Sciatic nerve (tissue), 2 donors: ENCODE results near the gene ADAM33. TPM values are rescaled to one million over a fixed set of nuclear protein-coding genes. Genes with fewer than 3 reads are reported as not detected.

Experiments
- ATAC-seq: fragments of 200-7000 bp; cut with Tn5 transposase; one replicate; pipeline ENCODE4 v1.9.1; 2020; ENCODE audit warnings: mild to moderate bottlenecking, moderate library complexity
- DNase-seq: peaks from one replicate; pipeline ENCODE4 v3.0.0-alpha.2; 2020; ENCODE audit warnings: low spot score
- intact Hi-C: fragments of 100-400 bp; cut with DNase I; formaldehyde crosslinking; loops from one replicate; pipeline ENCODE4 v1.14.2; 2022
- total RNA-seq: library from RNA; stranded (reverse); fragmentation: NEBNext Ultra II Directional; extraction: Animal tissue kit (Norgen Biotek cat#: 25700); gene quantifications from one replicate; pipeline ENCODE4 v1.2.1, GENCODE V29; 2021
- donor health status: DM: no; HTN: no; CAD: no.
- donor health status: DM: no; HTN: no; CAD: no.

The ADAM33 gene
- total RNA-seq, 1 donor from 2014 or later: 117 TPM

DNA sequence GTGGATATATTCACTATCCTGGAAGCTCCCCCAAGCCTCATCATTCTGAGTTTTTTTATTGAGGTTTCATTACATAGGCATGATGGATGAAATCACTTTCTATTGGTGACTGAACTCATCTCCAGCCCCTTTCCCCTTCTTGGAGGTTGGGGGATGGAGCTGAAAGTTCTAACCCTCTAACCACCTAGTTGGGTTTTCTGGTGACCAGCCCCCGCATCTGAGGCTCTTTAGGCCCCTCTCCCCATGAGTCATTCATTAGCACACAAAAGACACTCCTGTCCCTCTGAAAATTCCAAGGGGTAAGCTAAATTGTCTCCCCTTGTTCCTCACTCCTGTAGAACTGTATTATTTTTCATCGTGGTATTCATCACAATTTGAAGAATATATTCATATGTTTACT lies 51.9 kb downstream of the ADAM33 start:
- DNase-seq (no peak), ATAC-seq (no peak)
- intact Hi-C loops: no loop called here

DNA sequence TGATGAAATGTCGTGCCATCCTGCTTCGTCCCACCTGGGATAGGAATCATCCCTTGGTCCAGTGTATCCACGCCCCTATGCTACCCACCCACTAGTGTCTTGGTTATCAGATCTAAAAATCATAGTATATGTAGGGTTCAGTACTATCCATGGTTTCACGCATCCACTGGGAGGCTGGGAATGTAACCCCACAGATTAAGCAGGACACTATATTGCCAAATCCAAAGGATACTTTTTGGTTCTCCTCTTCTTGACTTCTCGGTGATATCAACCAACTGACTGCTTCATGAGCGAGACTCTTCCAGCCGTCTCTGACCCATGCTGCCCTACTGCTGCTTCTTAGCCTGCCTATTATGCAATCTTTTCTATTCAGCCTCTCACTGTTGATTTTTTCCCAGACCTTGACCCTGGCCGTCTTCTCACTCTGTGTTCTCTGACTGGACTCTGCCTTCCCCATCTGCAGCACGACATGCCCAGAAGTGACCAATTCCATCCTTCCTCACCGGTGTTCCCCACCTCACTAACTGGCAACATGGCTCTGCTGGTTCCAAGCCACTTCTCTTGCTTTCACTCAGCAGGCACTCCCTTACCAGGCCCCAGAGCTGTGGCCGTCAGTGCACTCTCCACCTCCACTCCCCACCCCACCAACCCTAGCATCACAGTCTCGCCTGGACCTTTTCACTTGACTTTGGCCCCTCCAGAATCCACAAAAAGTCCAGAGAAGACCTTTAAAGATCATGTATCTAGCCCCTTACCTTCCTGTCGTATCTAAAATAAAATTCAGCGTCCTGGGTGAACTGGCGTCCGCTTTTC lies 53.1 kb downstream of the ADAM33 start:
- DNase-seq (no peak), ATAC-seq (no peak)
- intact Hi-C loops: no loop called here

DNA sequence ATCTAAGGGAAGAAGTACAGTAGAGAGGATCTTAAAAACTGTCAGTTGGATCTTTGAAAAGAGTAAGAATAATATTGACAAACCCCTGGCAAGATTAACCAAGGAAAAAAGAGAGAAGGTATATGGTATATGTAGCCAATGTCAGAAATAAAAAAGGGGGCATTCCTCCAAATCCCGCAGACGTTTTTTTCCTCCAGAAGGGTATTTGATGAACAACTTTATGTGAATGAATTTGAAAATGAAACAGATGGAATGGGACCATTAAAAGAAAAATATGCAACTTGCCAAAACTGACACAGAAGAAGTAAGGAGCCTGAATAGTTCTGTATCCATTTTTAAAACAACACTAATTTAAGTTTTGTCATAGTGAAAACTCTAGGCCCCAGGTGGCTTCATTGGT lies 54.3 kb downstream of the ADAM33 start:
- no peak for DNase-seq
- no peak for ATAC-seq
- intact Hi-C loops: no loop called here

DNA sequence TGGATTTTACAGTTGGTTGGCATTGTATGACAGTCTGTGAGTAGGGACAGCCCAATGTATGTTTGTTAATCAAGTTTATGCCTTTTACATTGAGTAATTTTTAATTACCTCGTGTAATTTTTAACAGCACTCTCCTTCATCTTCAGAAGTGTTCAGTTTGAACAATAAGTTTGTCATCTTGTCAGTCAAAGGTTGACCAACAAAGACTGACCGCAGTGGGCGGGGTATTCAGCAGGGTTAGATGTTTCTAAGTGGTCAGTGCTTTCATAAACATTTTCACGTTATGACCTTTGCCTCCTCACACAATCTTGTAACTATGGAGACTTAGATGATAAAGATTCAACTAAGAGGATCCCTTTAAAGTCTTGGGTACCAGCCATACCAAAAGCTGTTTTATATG lies 59.4 kb downstream of the ADAM33 start:
- intact Hi-C loops: no loop called here
- DNase-seq (no peak), ATAC-seq (no peak)

DNA sequence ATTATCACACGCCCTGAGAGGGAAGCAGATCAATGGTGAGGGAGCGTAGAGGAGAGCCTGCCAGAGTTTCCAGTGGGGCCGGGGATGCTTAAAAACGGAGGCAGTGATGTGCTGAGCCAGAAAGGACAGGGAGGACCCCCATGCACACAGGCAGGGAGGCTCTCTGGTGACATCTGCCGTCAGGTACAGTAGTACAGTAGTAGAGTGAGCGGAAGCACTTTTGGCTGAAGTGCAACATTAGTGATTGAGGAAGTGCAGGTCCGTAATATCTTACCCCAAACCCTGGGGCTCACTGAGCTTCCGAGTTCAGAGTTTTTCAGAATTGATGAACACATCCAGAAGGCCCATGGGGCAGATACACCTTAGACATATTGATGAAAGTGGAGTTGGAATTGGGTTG lies 60.7 kb downstream of the ADAM33 start:
- no peak for ATAC-seq
- intact Hi-C loops: no loop called here
- no peak for DNase-seq

Other genes with a start within 250 kb of the ADAM33 start
- 31.5 TPM for gene ATRN, start 211.0 kb downstream of the ADAM33 start, total RNA-seq
- not detected for gene GFRA4, start 18.6 kb downstream of the ADAM33 start, total RNA-seq
- 19.2 TPM for gene SIGLEC1, start 30.6 kb upstream of the ADAM33 start, total RNA-seq
- 20.4 TPM for gene HSPA12B, start 50.7 kb upstream of the ADAM33 start, total RNA-seq
- gene ADISSP, start 85.7 kb upstream of the ADAM33 start, total RNA-seq: 25.7 TPM
- gene SPEF1, start 99.4 kb upstream of the ADAM33 start, total RNA-seq: not detected
- 71.0 TPM for gene CENPB, start 104.7 kb upstream of the ADAM33 start, total RNA-seq
- gene CDC25B, start 114.3 kb upstream of the ADAM33 start, total RNA-seq: 55.2 TPM
- gene AP5S1, start 138.5 kb upstream of the ADAM33 start, total RNA-seq: 8.4 TPM
- 37.8 TPM for gene MAVS, start 164.8 kb upstream of the ADAM33 start, total RNA-seq
- 48.5 TPM for gene PANK2, start 207.4 kb upstream of the ADAM33 start, total RNA-seq